Measurements from ENCODE around the gene UBLCP1. TPM values are rescaled to one million over a fixed set of nuclear protein-coding genes. Genes with fewer than 3 reads are reported as not detected.
A peak's percentile ranks its signal among the peaks of the same experiment; 100 is the strongest.

The UBLCP1 gene
- total and polyA plus RNA-seq, 2 donors (not counting 3 experiments of a cell fraction or from before 2014, with no cell fraction given), result 5.9 to 20.3 TPM

DNA sequence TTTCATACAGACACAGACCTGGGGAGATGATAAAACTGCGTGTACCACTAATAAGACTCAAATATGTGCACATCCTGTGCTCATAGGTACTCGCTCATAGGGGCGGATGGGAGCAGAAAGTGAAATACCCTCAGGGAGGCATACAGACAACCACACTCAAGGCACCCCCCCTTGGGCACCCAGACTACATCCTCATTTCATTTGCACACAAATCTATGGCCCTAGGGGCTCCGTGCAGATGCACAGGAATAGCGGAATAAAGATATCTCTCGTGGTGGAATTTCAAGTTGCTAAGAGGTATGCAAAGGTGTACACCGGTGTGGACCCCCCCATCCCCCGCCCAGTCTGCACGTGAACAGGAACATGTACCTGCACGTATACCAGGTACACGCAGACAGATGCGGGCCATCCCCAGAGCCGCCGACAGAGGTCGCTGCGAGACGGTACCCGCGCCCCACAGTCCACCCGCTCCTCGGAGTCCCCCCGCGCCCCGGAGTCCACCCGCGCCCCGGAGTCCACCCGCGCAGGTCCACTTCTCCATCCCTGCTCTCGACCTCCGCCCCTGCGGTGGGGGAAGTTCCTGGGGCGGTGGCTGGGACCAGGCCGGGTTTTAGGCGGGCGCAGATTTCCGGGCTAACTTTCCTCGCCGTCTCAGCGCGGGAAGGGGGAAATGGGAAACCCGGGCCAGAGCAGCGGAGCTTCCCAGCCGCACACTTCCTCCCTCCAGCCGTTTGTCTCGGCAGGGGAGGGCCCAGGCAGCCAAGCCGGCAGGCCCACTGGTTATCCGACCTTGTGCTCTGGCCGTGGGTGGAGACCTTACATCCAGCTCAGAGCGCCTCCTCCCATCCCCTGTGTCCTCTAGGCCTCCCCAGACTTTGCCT lies 68.2 kb downstream of the UBLCP1 start:
- H3K9me3 ChIP-seq (replicated peaks; ENCODE audit: control insufficient read depth, insufficient read depth, low read length), result no peaks in the 10 kb centered on the region
- BruUV-seq (replicated peaks), result no TSS peak
- intact Hi-C loops (cut with micrococcal nuclease), result loop anchor here (1.0 to 5.0 kb wide), 4 partner anchors 175 to 656 kb away; partner anchors contain the start of gene ADRA1B
- ChIA-PET POLR2A (no interaction called here), CTCF (interaction anchor here (0.7 to 2.6 kb wide), 14 partner anchors 10 to 1063 kb away, joined by 3 to 23 read pairs (median 4); no protein-coding TSS in a partner anchor)
- DNase-seq (ENCODE audit: low read depth, low spot score) (peak; percentile 30), FAIRE-seq (peak; percentile 37)
- H3K4me1 ChIP-seq (ENCODE audit: control insufficient read depth, extremely low read depth, insufficient read depth, low read length), result peaks cover 3% of the 10 kb centered on the region
- no peaks in the 10 kb centered on the region for H3K9me1 ChIP-seq (replicated peaks; ENCODE audit: control insufficient read depth, extremely low read depth, insufficient read depth, low read length)
- H3K79me2 ChIP-seq (ENCODE audit: control insufficient read depth, insufficient read depth, low read length), result no peaks in the 10 kb centered on the region
- H3K36me3 ChIP-seq (ENCODE audit: control insufficient read depth in 2 of 2, extremely low read depth in 1 of 2, insufficient read depth in 2 of 2, low read length in 2 of 2), result no peaks in the 10 kb centered on the region
- no peak for TF ChIP-seq POLR2A (IDR thresholded peaks at IDR 0.05; ENCODE audit: low read depth, low read length)
- TF ChIP-seq, protein P1, sequence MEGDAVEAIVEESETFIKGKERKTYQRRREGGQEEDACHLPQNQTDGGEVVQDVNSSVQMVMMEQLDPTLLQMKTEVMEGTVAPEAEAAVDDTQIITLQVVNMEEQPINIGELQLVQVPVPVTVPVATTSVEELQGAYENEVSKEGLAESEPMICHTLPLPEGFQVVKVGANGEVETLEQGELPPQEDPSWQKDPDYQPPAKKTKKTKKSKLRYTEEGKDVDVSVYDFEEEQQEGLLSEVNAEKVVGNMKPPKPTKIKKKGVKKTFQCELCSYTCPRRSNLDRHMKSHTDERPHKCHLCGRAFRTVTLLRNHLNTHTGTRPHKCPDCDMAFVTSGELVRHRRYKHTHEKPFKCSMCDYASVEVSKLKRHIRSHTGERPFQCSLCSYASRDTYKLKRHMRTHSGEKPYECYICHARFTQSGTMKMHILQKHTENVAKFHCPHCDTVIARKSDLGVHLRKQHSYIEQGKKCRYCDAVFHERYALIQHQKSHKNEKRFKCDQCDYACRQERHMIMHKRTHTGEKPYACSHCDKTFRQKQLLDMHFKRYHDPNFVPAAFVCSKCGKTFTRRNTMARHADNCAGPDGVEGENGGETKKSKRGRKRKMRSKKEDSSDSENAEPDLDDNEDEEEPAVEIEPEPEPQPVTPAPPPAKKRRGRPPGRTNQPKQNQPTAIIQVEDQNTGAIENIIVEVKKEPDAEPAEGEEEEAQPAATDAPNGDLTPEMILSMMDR (IDR thresholded peaks at IDR 0.05; ENCODE audit: extremely low read depth in 1 of 2, insufficient read depth in 1 of 2, low read depth in 1 of 2, low read length in 2 of 2), result peak; percentile 64 to 81
- dilution Hi-C loops (cut with MboI; ENCODE audit: extremely low pct_ligation_motif_present, low sequenced_read_pairs), result no loop called here
- H3K27ac ChIP-seq (ENCODE audit: insufficient read depth, low read depth, low read length), result no peak overlapping the region
- peak overlapping the region in 2 of 3 experiments; percentile 8 to 21 for H3K4me3 ChIP-seq (replicated peaks in 1 of 3; ENCODE audit: insufficient read depth in 1 of 3, low read depth in 1 of 3, low read length in 3 of 3)
- H3K27me3 ChIP-seq (ENCODE audit: control insufficient read depth in 2 of 2, insufficient read depth in 2 of 2, low read length in 2 of 2), result peaks cover 0 to 3% of the 10 kb centered on the region in 2 experiments
- H3K9ac ChIP-seq (replicated peaks; ENCODE audit: extremely low read depth, insufficient read depth, low read length), result peak overlapping the region; percentile 22
- peak overlapping the region; percentile 87 for H2AFZ ChIP-seq (ENCODE audit: low read depth, low read length)
- H4K20me1 ChIP-seq (replicated peaks; ENCODE audit: control insufficient read depth, extremely low read depth, insufficient read depth, low read length), result no peaks in the 10 kb centered on the region
- peak overlapping the region; percentile 57 for H3K4me2 ChIP-seq (ENCODE audit: insufficient read depth, low read length)

All from endothelial cell of umbilical vein (primary cell).